Urinary bladder (tissue), 4 donors: ENCODE data around the gene CCSER1. TPM values are rescaled to one million over a fixed set of nuclear protein-coding genes. Genes with fewer than 3 reads are reported as not detected.

Experiments
- DNase-seq: peaks from one replicate; pipeline ENCODE4 v3.0.0-alpha.2; 2015; ENCODE audit errors: extremely low spot score
- H3K27ac ChIP-seq: one replicate; pipeline ENCODE4 v1.5.1; 2013; ENCODE audit warnings: low read depth, mild to moderate bottlenecking, moderate library complexity
- H3K36me3 ChIP-seq: one replicate; pipeline ENCODE4 v1.6.1; 2013; ENCODE audit warnings: mild to moderate bottlenecking, moderate library complexity; ENCODE audit not compliant: insufficient read depth
- H3K4me1 ChIP-seq: one replicate; pipeline ENCODE4 v1.6.1; 2013; ENCODE audit warnings: mild to moderate bottlenecking, moderate library complexity; ENCODE audit not compliant: insufficient read depth
- H3K4me3 ChIP-seq: one replicate; pipeline ENCODE4 v1.5.1; 2013; ENCODE audit warnings: low read depth, low read length
- WGBS: extraction: QIAGEN DNeasy Blood & Tissue Kit; methylation state at CpG from one replicate; pipeline ENCODE4 v1.1.7; 2013; 5-methylcytosine and 5-hydroxymethylcytosine counted together
- polyA plus RNA-seq: library from polyadenylated mRNA; stranded (reverse); fragments of 200-250 nt; gene quantifications from one replicate; pipeline ENCODE4 v1.2.3, GENCODE V29; 2013
- total RNA-seq: library from RNA; depleted of rRNA; stranded (reverse); fragments of >200 nt; gene quantifications from one replicate; pipeline ENCODE4 v1.2.3, GENCODE V29; 2014
- donor health status: healthy with polysubstance abuse.
- donor health status: healthy.

Gene CCSER1
- total and polyA plus RNA-seq, 2 donors: 1.4 to 88.0 TPM

DNA sequence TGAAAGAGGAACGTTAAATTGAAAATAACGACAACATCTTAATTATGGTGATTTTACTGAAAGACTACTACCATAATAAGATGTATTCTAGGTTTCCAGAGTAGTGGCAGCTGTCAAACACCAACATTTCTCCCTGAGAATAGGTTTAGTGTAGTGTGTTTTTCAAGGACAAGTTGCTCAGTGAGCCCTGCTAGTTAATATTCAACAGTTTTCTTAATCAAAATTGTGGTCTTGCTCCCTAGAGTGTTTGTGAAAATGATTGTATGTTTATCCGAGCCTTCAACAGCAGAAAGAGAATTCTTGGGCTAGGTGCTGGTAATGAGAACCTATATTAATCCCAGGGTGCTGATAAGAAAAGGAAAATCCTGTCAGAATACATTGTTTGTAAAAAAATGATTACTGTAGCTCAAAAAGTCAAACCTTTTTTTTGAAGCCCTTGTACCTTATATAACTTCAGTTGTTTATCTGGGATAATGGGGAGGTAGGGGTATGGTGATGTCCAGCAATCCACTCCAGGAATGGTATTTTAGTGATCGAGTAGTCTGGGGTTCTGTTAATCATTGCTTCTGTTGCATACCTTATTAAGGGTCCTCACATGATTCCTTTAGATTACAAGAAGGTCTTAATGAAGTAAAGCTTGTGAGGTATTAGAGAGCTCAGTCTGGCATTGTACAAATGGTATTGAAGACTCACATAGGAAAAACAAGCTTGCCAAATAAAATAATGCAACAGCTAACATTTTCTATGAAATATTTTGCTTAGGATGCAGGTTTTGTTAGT, 110.7 kb downstream of the CCSER1 start:
- no peak overlapping the region for H3K4me3 ChIP-seq
- DNase-seq: no peak
- WGBS: 84% methylated on average over 4 of the region's 4 CpGs
- H3K4me1 ChIP-seq: no peaks in the 10 kb centered on the region
- H3K36me3 ChIP-seq: no peaks in the 10 kb centered on the region
- no peak overlapping the region for H3K27ac ChIP-seq

DNA sequence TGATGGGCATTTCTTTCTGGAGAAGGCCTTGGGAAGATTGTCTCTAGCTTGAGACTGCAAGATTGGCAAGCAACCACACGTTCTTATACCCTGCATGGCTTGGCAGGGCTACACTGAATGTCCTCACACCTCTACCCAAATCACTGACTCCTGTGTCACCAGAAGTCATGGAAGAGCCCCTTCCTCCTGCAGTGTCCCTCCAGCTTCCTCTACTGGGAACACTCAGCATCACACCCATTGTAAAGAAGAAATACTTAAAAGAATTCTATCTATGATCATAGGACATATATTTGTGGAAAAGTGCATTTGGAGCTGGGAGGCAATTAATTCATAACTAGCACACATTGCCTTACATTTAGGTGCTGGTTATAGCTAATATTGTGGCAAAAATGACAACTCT, 113.1 kb downstream of the CCSER1 start:
- H3K4me1 ChIP-seq: no peaks in the 10 kb centered on the region
- H3K4me3 ChIP-seq: no peak overlapping the region
- DNase-seq: no peak
- 56% methylated on average over 1 of the region's 1 CpG for WGBS
- no peaks in the 10 kb centered on the region for H3K36me3 ChIP-seq
- no peak overlapping the region for H3K27ac ChIP-seq

DNA sequence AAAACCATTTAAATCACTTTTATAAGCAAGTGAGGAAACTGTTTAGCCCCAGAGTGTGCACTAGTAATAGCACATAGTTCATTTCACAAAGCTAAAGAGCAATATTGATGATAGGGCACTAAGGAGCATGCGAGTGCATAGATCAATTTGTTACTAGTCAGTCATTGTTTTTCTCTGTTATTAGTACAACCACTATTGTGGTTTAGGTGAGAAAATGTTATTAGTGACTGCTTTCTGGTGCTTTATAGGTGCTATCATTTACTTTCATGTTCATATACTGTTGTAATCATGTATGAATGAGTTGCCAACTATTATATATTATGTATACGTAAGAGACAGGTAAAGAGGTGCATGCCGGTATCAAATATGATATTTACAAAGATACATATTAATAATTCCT, 113.8 kb downstream of the CCSER1 start:
- H3K4me3 ChIP-seq: no peak overlapping the region
- no peak overlapping the region for H3K27ac ChIP-seq
- no peak for DNase-seq
- H3K4me1 ChIP-seq: no peaks in the 10 kb centered on the region
- no peaks in the 10 kb centered on the region for H3K36me3 ChIP-seq
- 92% methylated on average over 3 of the region's 3 CpGs for WGBS

DNA sequence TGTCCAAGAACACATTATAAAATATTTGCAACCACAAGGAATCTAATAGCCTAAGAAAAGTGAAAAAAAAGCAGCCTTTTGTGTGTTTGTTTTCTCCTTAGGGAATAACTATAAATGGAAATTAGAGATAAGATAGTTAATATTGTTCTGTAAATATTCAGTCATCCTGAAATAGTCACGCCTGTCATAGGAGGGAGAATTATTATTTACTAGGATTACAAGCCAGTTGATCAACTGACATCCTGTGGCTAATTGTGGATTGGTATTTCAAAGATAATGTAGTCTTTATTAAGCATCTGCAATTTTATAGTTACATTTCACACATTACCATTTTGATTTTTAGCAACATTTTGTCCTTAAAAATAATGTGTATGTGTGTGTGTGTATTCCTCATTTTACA, 118.6 kb downstream of the CCSER1 start:
- no peak for DNase-seq
- H3K27ac ChIP-seq: no peak overlapping the region
- H3K36me3 ChIP-seq: no peaks in the 10 kb centered on the region
- WGBS: 52% methylated on average over 1 of the region's 1 CpG
- no peaks in the 10 kb centered on the region for H3K4me1 ChIP-seq
- H3K4me3 ChIP-seq: no peak overlapping the region

DNA sequence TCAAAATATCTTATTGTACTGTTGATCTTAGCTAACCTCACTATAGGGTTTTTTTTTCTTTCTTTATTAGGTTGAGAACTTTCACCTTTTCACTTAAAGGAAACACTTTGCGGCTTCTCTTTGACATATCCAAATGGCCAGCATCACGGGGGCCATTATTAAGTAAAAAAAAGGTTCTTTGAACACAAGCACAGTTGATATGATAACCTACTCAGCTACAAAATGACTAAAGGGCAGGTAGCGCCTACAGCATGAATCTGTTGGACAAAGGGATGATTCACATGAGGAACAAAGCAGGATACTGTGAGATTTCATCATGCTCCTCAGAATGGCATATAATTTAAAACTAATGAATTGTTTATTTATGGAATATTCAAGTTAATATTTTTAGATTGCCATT, 119.6 kb downstream of the CCSER1 start:
- Histone ChIP-seq H3K27ac (no peak overlapping the region), H3K36me3 (no peaks in the 10 kb centered on the region), H3K4me3 (no peak overlapping the region), H3K4me1 (no peaks in the 10 kb centered on the region)
- DNase-seq: no peak
- 70% methylated on average over 3 of the region's 3 CpGs for whole genome bisulfite sequencing

DNA sequence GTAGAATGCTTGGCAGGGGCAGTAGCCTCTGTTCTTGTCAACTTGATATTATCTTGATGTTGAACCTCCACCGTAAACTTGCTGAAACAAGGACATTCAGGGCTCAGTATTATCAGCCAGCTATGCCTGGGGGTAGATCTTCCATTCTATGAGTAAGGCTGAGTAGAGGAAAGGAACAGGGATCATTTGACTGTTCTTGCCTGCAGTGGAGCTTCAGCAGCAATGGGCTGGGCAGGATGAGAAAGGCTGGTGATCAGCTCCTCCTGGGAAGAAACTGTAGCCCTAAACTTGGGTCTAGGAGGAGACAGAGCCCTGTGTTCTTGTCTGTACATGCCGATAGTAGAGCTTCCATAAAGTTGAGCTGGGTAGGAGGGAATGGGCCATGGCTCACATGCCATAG, 127.2 kb downstream of the CCSER1 start:
- no peaks in the 10 kb centered on the region for H3K4me1 ChIP-seq
- no peak overlapping the region for H3K27ac ChIP-seq
- no peak for DNase-seq
- H3K4me3 ChIP-seq: no peak overlapping the region
- no peaks in the 10 kb centered on the region for H3K36me3 ChIP-seq
- 90% methylated on average over 2 of the region's 2 CpGs for WGBS

DNA sequence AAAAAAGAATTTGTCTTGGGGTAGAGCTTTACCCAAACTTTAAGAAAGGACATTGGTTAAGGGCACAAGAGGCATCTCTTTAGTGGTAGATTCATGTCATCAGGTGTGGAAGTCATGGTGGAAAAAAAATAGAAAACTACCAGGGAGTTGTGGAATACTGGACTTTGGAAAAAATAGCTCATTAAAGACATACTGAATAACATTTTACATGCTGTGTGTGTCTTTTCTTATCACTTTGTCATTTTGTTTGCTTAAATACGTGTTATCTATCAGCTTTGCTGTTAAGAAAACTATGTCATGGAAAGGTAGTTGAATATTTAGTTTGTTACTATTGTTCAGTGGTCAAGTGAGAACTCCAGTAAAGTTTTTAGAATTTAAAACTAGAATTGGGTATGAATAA, 147.0 kb downstream of the CCSER1 start:
- no peaks in the 10 kb centered on the region for H3K36me3 ChIP-seq
- H3K27ac ChIP-seq: no peak overlapping the region
- 43% methylated on average over 1 of the region's 1 CpG for WGBS
- no peak for DNase-seq
- no peak overlapping the region for H3K4me3 ChIP-seq
- H3K4me1 ChIP-seq: no peaks in the 10 kb centered on the region

DNA sequence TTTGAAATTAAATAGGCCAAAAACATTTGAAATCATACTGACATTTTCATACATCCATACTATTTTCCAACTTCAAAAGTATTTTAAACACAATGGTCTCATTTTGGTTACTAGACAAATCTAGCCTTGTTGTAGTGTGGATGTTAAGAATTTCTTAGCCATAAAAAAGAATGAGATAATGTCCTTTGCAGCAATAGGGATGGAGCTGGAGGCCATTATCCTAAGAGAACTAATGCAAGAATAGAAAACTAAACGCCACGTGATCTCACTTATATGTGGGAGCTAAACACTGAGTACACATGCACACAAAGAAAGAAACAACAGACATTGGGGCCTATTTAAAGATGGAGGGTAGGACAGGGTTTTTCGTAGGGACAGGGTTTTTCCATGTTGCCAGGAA, 153.8 kb downstream of the CCSER1 start:
- H3K4me1 ChIP-seq: no peaks in the 10 kb centered on the region
- H3K27ac ChIP-seq: no peak overlapping the region
- WGBS: 76% methylated on average over 3 of the region's 3 CpGs
- H3K4me3 ChIP-seq: no peak overlapping the region
- no peak for DNase-seq
- no peaks in the 10 kb centered on the region for H3K36me3 ChIP-seq

DNA sequence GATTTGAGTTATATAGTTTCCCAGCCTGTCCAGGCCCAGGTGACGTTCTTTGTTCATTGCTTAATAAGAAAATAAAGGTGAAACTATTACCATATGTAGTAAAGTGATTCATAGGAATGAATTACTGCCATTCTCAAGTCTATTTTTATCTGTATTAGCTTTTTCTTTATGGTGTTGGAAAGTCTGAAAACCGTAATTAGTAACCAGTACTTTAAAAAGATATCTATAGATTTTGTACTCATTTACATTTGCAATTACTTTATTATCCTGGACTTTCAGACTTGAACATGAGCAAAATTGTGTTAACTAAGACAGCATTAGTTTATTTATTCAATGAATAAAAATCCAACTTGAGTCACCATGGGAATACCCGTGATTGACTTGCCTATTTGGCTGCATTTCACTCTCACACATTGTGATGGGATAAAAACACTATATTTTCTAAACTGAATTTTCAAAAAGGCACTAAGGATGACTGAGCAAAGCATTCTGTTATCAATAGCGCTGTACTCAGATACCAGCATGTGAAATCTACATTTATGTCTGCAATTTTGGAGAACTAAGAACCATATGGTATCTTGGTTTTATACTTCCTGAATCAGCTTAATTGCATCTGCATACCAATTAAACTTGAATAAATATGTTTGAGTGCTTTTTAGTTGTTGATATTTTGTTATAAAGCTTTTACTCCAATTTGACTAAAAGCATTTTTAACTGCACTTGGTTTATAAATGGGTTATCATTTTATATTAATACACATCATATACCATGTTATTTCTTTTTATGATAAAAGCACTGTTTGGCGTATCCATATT, 154.6 kb downstream of the CCSER1 start:
- no peak overlapping the region for H3K4me3 ChIP-seq
- WGBS: 86% methylated on average over 5 of the region's 5 CpGs
- H3K4me1 ChIP-seq: no peaks in the 10 kb centered on the region
- no peak overlapping the region for H3K27ac ChIP-seq
- H3K36me3 ChIP-seq: no peaks in the 10 kb centered on the region
- no peak for DNase-seq

DNA sequence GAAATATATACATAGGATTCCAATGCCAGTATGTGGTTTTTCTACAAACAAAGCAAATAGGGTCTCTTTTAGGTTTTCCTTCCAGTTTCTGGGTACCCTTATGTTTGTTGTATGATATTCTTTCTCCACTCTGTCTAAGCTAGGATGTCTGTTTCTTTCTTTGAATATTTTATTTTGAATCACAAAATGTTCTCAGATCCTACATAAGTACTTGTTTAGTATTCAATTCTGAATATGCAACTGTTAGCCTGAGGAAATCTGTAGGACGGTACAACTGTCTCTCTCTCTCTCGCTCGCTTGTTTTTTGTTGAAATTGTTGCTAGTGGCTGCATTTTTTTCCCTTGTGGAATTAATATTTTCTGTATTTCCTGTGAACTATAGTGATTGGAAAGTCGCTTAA, 163.2 kb downstream of the CCSER1 start:
- WGBS: 76% methylated on average over 4 of the region's 4 CpGs
- H3K27ac ChIP-seq: no peak overlapping the region
- no peaks in the 10 kb centered on the region for H3K36me3 ChIP-seq
- no peaks in the 10 kb centered on the region for H3K4me1 ChIP-seq
- no peak for DNase-seq
- no peak overlapping the region for H3K4me3 ChIP-seq

DNA sequence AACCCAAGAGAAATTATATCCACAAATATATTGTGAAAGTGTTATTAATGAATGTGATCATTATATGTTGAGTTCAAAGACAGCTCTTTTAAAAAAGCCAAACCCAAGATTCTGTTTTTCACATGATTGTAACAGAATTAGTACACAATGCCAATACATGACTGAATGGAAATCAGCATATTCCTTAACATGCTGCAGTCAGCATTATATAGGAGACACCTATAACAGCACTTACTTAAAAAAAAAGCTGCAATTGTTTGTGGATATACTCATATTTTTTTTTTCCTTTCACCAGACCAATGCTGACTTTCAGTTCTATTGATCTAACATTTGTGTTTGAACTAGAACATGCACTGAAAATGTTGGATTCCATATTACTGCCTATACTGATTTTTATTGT, 165.2 kb downstream of the CCSER1 start:
- Histone ChIP-seq H3K4me3 (no peak overlapping the region), H3K4me1 (no peaks in the 10 kb centered on the region), H3K36me3 (no peaks in the 10 kb centered on the region), H3K27ac (no peak overlapping the region)
- no peak for DNase-seq

DNA sequence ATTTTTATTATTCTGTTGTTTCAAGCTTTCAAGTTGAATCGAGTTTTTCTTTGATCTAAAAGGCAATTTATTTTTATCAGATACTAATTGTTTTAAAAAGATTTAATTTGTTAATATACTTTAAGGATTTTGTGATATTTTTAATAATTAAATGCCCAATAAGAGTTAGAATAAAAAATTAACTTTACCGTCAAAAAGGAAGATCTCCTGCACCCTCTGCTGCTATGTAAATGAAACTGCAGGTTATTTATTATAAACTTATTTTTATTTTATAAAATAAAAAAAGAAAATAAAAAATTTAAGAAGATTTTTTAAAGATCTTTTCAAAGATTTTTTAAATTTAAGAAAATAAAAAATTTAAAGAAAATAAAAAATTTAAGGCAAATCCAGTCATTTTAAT, 166.1 kb downstream of the CCSER1 start:
- 26% methylated on average over 2 of the region's 2 CpGs for WGBS
- H3K27ac ChIP-seq: no peak overlapping the region
- DNase-seq: no peak
- no peaks in the 10 kb centered on the region for H3K36me3 ChIP-seq
- H3K4me3 ChIP-seq: no peak overlapping the region
- H3K4me1 ChIP-seq: no peaks in the 10 kb centered on the region

DNA sequence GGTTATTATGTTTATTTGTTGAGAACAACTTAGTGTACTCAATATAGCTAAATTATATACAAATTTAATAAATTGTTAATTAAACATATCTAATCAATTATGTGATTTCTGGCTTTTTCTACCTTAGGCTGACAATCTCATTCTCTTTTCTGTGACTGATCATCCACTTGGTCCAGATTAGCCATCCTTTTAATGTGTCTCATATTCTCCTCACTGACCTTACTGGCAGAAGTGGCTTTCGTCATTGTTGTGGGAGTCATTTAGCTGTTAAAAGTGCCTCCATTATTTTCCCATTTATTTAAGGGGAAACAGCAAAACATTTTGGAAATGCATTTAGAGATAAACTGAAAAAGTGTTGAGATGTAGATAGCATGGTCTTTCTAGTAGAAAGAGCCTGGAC, 172.2 kb downstream of the CCSER1 start:
- DNase-seq: no peak
- WGBS: 83% methylated on average over 1 of the region's 1 CpG
- Histone ChIP-seq H3K4me1 (no peaks in the 10 kb centered on the region), H3K36me3 (no peaks in the 10 kb centered on the region), H3K27ac (no peak overlapping the region), H3K4me3 (no peak overlapping the region)

DNA sequence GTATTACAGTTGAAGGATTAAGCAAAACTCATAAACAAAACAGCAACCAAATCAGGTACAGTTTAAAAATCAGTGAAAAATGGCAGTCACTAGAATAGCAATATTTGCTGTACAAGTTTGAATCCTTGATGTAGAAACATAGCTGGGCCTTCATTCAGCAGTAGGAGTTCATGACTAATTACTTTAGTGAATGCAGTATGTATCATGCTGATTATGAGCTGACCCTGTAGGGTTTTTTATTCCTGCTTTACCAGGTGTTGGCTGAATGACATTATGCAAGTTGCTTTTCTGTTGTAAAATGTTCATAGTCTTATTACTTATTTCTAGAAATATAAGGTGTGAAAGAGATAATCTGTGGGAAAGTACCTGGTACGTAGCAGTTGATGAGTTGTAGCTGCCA, 179.6 kb downstream of the CCSER1 start:
- DNase-seq: no peak
- WGBS: 85% methylated on average over 1 of the region's 1 CpG

More for the DNA sequence above, 179.6 kb downstream of the CCSER1 start:
- H3K36me3 ChIP-seq: no peaks in the 10 kb centered on the region
- H3K4me3 ChIP-seq: no peak overlapping the region
- H3K27ac ChIP-seq: no peak overlapping the region
- H3K4me1 ChIP-seq: no peaks in the 10 kb centered on the region
